CD4-positive, alpha-beta T cell treated with Interleukin-1 beta for 1 hour (primary cell): Measurements from ENCODE around the gene CHST9.
"Not testable (repeated sequence)": the region's sequence is repeated elsewhere in the genome, so short reads cannot be mapped to it uniquely, and the experiment has no call there.

Experiments
- DNase-seq, 2 donors: peaks; one replicate each; pipeline ENCODE4 v3.0.0-alpha.2; 2020 to 2022

The CHST9 gene

GRCh38 chr18:27093290-27093689, 91.8 kb downstream of the CHST9 start:
- DNase-seq: not testable (repeated sequence)

GRCh38 chr18:27081701-27082100, 103.4 kb downstream of the CHST9 start:
- no peak for DNase-seq

GRCh38 chr18:27075828-27076227, 109.3 kb downstream of the CHST9 start:
- no peak for DNase-seq

GRCh38 chr18:27073404-27073830, 111.7 kb downstream of the CHST9 start:
- DNase-seq: no peak

- DNase-seq: no peak
These were observed 120.4 kb downstream of the CHST9 start for GRCh38 chr18:27064673-27065072.

- no peak for DNase-seq
These were observed 122.3 kb downstream of the CHST9 start for GRCh38 chr18:27062802-27063201.

- no peak for DNase-seq
These were observed 123.5 kb downstream of the CHST9 start for GRCh38 chr18:27061488-27062095.

- DNase-seq: no peak
These were observed 127.4 kb downstream of the CHST9 start for GRCh38 chr18:27057519-27058234.

GRCh38 chr18:27054926-27055325, 130.2 kb downstream of the CHST9 start:
- DNase-seq: no peak

- DNase-seq: no peak
These were observed 135.1 kb downstream of the CHST9 start for GRCh38 chr18:27049969-27050368.

GRCh38 chr18:27045342-27045741, 139.8 kb downstream of the CHST9 start:
- DNase-seq: no peak

GRCh38 chr18:27042177-27042576, 142.9 kb downstream of the CHST9 start:
- no peak for DNase-seq

- no peak for DNase-seq
These were observed 144.3 kb downstream of the CHST9 start for GRCh38 chr18:27040796-27041195.

- no peak for DNase-seq
These were observed 151.4 kb downstream of the CHST9 start for GRCh38 chr18:27033722-27034121.

GRCh38 chr18:27030421-27030820, 154.7 kb downstream of the CHST9 start:
- DNase-seq: no peak

- DNase-seq: no peak
These were observed 162.6 kb downstream of the CHST9 start for GRCh38 chr18:27022477-27022876.

- no peak for DNase-seq
These were observed 167.1 kb downstream of the CHST9 start for GRCh38 chr18:27017901-27018500.

- no peak for DNase-seq
These were observed 170.3 kb downstream of the CHST9 start for GRCh38 chr18:27014841-27015240.

- DNase-seq: no peak
These were observed 174.3 kb downstream of the CHST9 start for GRCh38 chr18:27010784-27011183.

GRCh38 chr18:27009293-27009692, 175.8 kb downstream of the CHST9 start:
- DNase-seq: no peak

- no peak for DNase-seq
These were observed 176.5 kb downstream of the CHST9 start for GRCh38 chr18:27008575-27008974.

GRCh38 chr18:27007880-27008279, 177.2 kb downstream of the CHST9 start:
- DNase-seq: no peak

- DNase-seq: no peak
These were observed 179.5 kb downstream of the CHST9 start for GRCh38 chr18:27005589-27005988.
